H54 (cell line): Measurements from ENCODE around the gene NKPD1.

Experiments
- DNase-seq: peaks from one replicate; pipeline ENCODE4 v3.0.0; 2011; ENCODE audit warnings: low spot score, mixed read lengths; ENCODE audit not compliant: insufficient read length
- FAIRE-seq: peaks from 3 replicates; lab custom pipeline; 2011; peaks lifted over from hg19 to GRCh38; lab: Jason Lieb, UNC
- POLR2A ChIP-seq: IDR thresholded peaks from 2 replicates; pipeline ENCODE4 v1.6.1; 2011; ENCODE audit warnings: low read depth, mild to moderate bottlenecking, low read length

The NKPD1 gene

GRCh38 chr19:45118106-45118505, 42.7 kb downstream of the NKPD1 start:
- FAIRE-seq (no peak), DNase-seq (no peak)
- TF ChIP-seq POLR2A, result no peak

- TF ChIP-seq POLR2A, result no peak
- FAIRE-seq, result no peak
- DNase-seq, result no peak
Measured at GRCh38 chr19:45117671-45118070, 43.1 kb downstream of the NKPD1 start.

GRCh38 chr19:45117167-45117594, 43.6 kb downstream of the NKPD1 start:
- FAIRE-seq, result no peak
- no peak for TF ChIP-seq POLR2A
- DNase-seq, result no peak

- TF ChIP-seq POLR2A, result no peak
- DNase-seq (no peak), FAIRE-seq (no peak)
Measured at GRCh38 chr19:45115809-45116615, 44.8 kb downstream of the NKPD1 start.

GRCh38 chr19:45114116-45114515, 46.7 kb downstream of the NKPD1 start:
- DNase-seq, result no peak
- FAIRE-seq, result no peak

GRCh38 chr19:45113628-45114027, 47.2 kb downstream of the NKPD1 start:
- no peak for TF ChIP-seq POLR2A
- no peak for FAIRE-seq
- no peak for DNase-seq

More at GRCh38 chr19:45114116-45114515, 46.7 kb downstream of the NKPD1 start:
- TF ChIP-seq POLR2A, result no peak

- no peak for TF ChIP-seq POLR2A
- DNase-seq (no peak), FAIRE-seq (no peak)
Measured at GRCh38 chr19:45112111-45112827, 48.5 kb downstream of the NKPD1 start.
